Endothelial cell of umbilical vein (primary cell): Measurements from ENCODE around the gene MCTP1. TPM values are rescaled to one million over a fixed set of nuclear protein-coding genes. Genes with fewer than 3 reads are reported as not detected.

Experiments used
- BruUV-seq: library from RNA; stranded (reverse); fragments of 400-500 nt; replicated peaks from 2 replicates; lab custom pipeline; 2021; lab: Mats Ljungman, UMichigan
- CTCF ChIA-PET: fragments of 300-600, 350-600 bp; sonication (Branson Sonifier 250); formaldehyde crosslinking; loops from one replicate; lab custom pipeline; 2021; ENCODE audit warnings: antibody characterized with exemption, inconsistent platforms; lab: Charles Lee
- POLR2A ChIA-PET: fragments of 300-600, 350-600 bp; sonication (Branson Sonifier 250); formaldehyde crosslinking; loops from one replicate; lab custom pipeline; 2021; ENCODE audit warnings: antibody characterized with exemption, inconsistent platforms; lab: Charles Lee
- DNase-seq: peaks from one replicate; pipeline ENCODE4 v3.0.0-alpha.2; 2011; ENCODE audit warnings: low read depth, low spot score
- FAIRE-seq: peaks from 2 replicates; lab custom pipeline; 2011; peaks lifted over from hg19 to GRCh38; lab: Jason Lieb, UNC
- H2AFZ ChIP-seq: 2 replicates; pipeline ENCODE4 v1.6.0; 2012; ENCODE audit warnings: low read depth, low read length, control low read depth, inconsistent platforms
- H3K27ac ChIP-seq: 2 replicates; pipeline ENCODE4 v1.5.1; 2011; ENCODE audit warnings: low read depth, mild to moderate bottlenecking, control low read depth, low read length, moderate library complexity; ENCODE audit not compliant: insufficient read depth
- H3K27me3 ChIP-seq, 2 experiments: 2 replicates each; pipeline versions ENCODE4 v1.6.0 to v1.6.1; 2011; ENCODE audit warnings: low read length in 2 of 2, mixed read lengths in 1 of 2; ENCODE audit not compliant: control insufficient read depth in 2 of 2, insufficient read depth in 2 of 2
- H3K36me3 ChIP-seq, 2 experiments: 2 replicates in 1 of 2; 3 replicates in 1 of 2; pipeline ENCODE4 v1.5.1; 2011; ENCODE audit warnings: low read length in 2 of 2, mild to moderate bottlenecking in 1 of 2, moderate library complexity in 1 of 2; ENCODE audit not compliant: control insufficient read depth in 2 of 2, insufficient read depth in 2 of 2; ENCODE audit errors: extremely low read depth in 1 of 2
- H3K4me1 ChIP-seq: 3 replicates; pipeline ENCODE4 v1.5.1; 2011; ENCODE audit warnings: mild to moderate bottlenecking, low read length; ENCODE audit not compliant: control insufficient read depth, insufficient read depth; ENCODE audit errors: extremely low read depth
- H3K4me2 ChIP-seq: 2 replicates; pipeline ENCODE4 v1.6.1; 2011; ENCODE audit warnings: low read length, control low read depth, mixed read lengths; ENCODE audit not compliant: insufficient read depth
- H3K4me3 ChIP-seq, 3 experiments: fragments of 200-600 bp in 1 of 3; sonication (generic), shearing (Covaris generic) in 1 of 3; replicated peaks in 1 of 3; 2 replicates each; pipeline ENCODE4 v1.5.1; 2011 to 2016; ENCODE audit warnings: control low read depth in 3 of 3, low read length in 3 of 3, mild to moderate bottlenecking in 2 of 3, inconsistent platforms in 1 of 3, low read depth in 1 of 3, moderate library complexity in 1 of 3; ENCODE audit not compliant: insufficient read depth in 1 of 3
- H3K79me2 ChIP-seq: 2 replicates; pipeline ENCODE4 v1.6.0; 2012; ENCODE audit warnings: low read length, inconsistent platforms; ENCODE audit not compliant: control insufficient read depth, insufficient read depth
- H3K9ac ChIP-seq: replicated peaks from 2 replicates; pipeline ENCODE3; 2011; ENCODE audit warnings: low read length, control low read depth; ENCODE audit not compliant: insufficient read depth; ENCODE audit errors: extremely low read depth
- H3K9me1 ChIP-seq: replicated peaks from 3 replicates; pipeline ENCODE4 v1.6.0; 2011; ENCODE audit warnings: mild to moderate bottlenecking, low read length; ENCODE audit not compliant: control insufficient read depth, insufficient read depth; ENCODE audit errors: extremely low read depth
- H3K9me3 ChIP-seq: replicated peaks from 2 replicates; pipeline ENCODE4 v1.5.1; 2012; ENCODE audit warnings: low read length, inconsistent platforms; ENCODE audit not compliant: control insufficient read depth, insufficient read depth
- H4K20me1 ChIP-seq: replicated peaks from 2 replicates; pipeline ENCODE3; 2011; ENCODE audit warnings: mild to moderate bottlenecking, low read length; ENCODE audit not compliant: control insufficient read depth, insufficient read depth; ENCODE audit errors: extremely low read depth
- EZH2 ChIP-seq: IDR thresholded peaks from 2 replicates; pipeline ENCODE4 v1.6.1; 2012; ENCODE audit warnings: borderline replicate concordance, low read depth, mild to moderate bottlenecking, moderate library complexity, low read length, inconsistent platforms; ENCODE audit not compliant: severe bottlenecking
- FOS ChIP-seq: IDR thresholded peaks from 2 replicates; pipeline ENCODE4 v1.6.1; 2011; ENCODE audit warnings: mild to moderate bottlenecking, low read length, moderate library complexity, borderline replicate concordance; ENCODE audit not compliant: insufficient read depth
- GATA2 ChIP-seq: IDR thresholded peaks from 2 replicates; pipeline ENCODE4 v1.7.0; 2011; ENCODE audit warnings: low read depth, mild to moderate bottlenecking, moderate library complexity, mixed read lengths, low read length; ENCODE audit not compliant: insufficient read length, insufficient read depth
- JUN ChIP-seq: IDR thresholded peaks from 2 replicates; pipeline ENCODE4 v1.6.1; 2011; ENCODE audit warnings: borderline replicate concordance, low read depth; ENCODE audit not compliant: insufficient read length, insufficient read depth
- MYC ChIP-seq: IDR thresholded peaks from one replicate; pipeline ENCODE4 v1.6.1; 2011; ENCODE audit warnings: mild to moderate bottlenecking, low read depth, low read length
- POLR2A ChIP-seq: IDR thresholded peaks from 2 replicates; pipeline ENCODE4 v1.6.1; 2012; ENCODE audit warnings: low read depth, mild to moderate bottlenecking, control low read depth, low read length
- POLR2AphosphoS5 ChIP-seq: IDR thresholded peaks from 2 replicates; pipeline ENCODE4 v1.6.1; 2012; ENCODE audit warnings: low read depth, mild to moderate bottlenecking, control low read depth, low read length, moderate library complexity; ENCODE audit not compliant: insufficient read depth
- dilution Hi-C: fragments of 300-500 bp; cut with MboI; formaldehyde crosslinking; loops from one replicate; pipeline ENCODE4 v1.15.0; 2019; ENCODE audit warnings: low sequenced_read_pairs; ENCODE audit not compliant: extremely low pct_ligation_motif_present
- intact Hi-C: fragments of 100-400 bp; cut with micrococcal nuclease; formaldehyde crosslinking; loops from one replicate; pipeline ENCODE4 v1.10.0; 2022
- polyA plus RNA-seq, 4 experiments: library from polyadenylated mRNA; depleted of rRNA in 3 of 4; stranded (reverse) in 3 of 4; unstranded in 1 of 4; fragments of >200 nt; gene quantifications; 2 replicates each; pipeline versions ENCODE4 v1.2.1 to v1.2.3, GENCODE V29; 2011 to 2012; ENCODE audit warnings: missing spikeins in 1 of 4
- total RNA-seq: library from RNA; stranded (reverse); gene quantifications from 2 replicates; pipeline ENCODE4 v1.2.3, GENCODE V29; 2021
- TF ChIP-seq, protein P1 (sequence below): IDR thresholded peaks from 2 replicates; pipeline ENCODE4 v1.6.1; 2011; ENCODE audit not compliant: insufficient read depth, insufficient read length
- TF ChIP-seq, protein P2 (sequence below), 2 donors: IDR thresholded peaks; 1 replicate in 1 of 2; 2 replicates in 1 of 2; pipeline ENCODE4 v1.5.1; 2011; ENCODE audit warnings: low read length in 2 of 2, mild to moderate bottlenecking in 2 of 2, moderate library complexity in 2 of 2, control low read depth in 1 of 2, inconsistent platforms in 1 of 2, low read depth in 1 of 2; ENCODE audit not compliant: insufficient read depth in 1 of 2; ENCODE audit errors: extremely low read depth in 1 of 2

The MCTP1 gene
- total and polyA plus RNA-seq, 2 donors (not counting 3 experiments of a cell fraction or from before 2014, with no cell fraction given): 79.3 to 203 TPM

DNA sequence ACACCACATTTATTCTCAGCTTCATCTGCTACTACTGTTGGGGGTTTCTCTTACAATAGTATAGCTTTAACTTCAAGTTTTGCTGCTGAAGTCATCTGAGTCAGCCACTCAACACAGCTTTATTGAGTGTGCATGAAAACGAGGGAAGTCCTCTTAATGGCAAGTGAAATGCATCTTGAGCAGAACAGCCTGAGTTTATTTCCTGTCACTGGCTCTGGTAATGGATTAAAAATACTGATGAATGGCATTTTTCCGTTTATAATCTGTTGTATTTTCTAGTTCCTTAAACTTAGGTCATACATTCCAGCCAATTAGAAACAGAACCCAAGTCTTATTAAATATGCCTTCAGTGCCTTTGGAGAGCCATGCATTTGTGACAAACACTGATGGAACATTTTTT is 427.8 kb downstream of the MCTP1 start:
- dilution Hi-C loops: no loop called here

More for the DNA sequence above, 427.8 kb downstream of the MCTP1 start:
- CTCF ChIA-PET: no interaction called here
- Histone ChIP-seq H2AFZ (no peak overlapping the region), H3K27me3 (no peaks in the 10 kb centered on the region), H3K4me3 (no peak overlapping the region), H3K9ac (no peak overlapping the region), H3K9me3 (no peaks in the 10 kb centered on the region), H3K4me2 (no peak overlapping the region), H3K36me3 (peaks cover 7 to 16% of the 10 kb centered on the region in 2 experiments), H3K79me2 (no peaks in the 10 kb centered on the region), H3K9me1 (no peaks in the 10 kb centered on the region), H3K4me1 (no peaks in the 10 kb centered on the region), H3K27ac (no peak overlapping the region), H4K20me1 (peaks cover 2% of the 10 kb centered on the region)
- DNase-seq (peak; percentile 3), FAIRE-seq (no peak)
- intact Hi-C loops: loop anchor here (10.0 kb wide), 1 partner anchor 332 kb away; no protein-coding TSS in a partner anchor
- TF ChIP-seq POLR2AphosphoS5 (no peak), POLR2A (no peak), JUN (no peak), GATA2 (no peak), EZH2 (no peak), FOS (no peak), MYC (no peak)
- TF ChIP-seq, protein P1, sequence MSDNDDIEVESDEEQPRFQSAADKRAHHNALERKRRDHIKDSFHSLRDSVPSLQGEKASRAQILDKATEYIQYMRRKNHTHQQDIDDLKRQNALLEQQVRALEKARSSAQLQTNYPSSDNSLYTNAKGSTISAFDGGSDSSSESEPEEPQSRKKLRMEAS: no peak
- TF ChIP-seq, protein P2, sequence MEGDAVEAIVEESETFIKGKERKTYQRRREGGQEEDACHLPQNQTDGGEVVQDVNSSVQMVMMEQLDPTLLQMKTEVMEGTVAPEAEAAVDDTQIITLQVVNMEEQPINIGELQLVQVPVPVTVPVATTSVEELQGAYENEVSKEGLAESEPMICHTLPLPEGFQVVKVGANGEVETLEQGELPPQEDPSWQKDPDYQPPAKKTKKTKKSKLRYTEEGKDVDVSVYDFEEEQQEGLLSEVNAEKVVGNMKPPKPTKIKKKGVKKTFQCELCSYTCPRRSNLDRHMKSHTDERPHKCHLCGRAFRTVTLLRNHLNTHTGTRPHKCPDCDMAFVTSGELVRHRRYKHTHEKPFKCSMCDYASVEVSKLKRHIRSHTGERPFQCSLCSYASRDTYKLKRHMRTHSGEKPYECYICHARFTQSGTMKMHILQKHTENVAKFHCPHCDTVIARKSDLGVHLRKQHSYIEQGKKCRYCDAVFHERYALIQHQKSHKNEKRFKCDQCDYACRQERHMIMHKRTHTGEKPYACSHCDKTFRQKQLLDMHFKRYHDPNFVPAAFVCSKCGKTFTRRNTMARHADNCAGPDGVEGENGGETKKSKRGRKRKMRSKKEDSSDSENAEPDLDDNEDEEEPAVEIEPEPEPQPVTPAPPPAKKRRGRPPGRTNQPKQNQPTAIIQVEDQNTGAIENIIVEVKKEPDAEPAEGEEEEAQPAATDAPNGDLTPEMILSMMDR (IDR thresholded peaks at IDR 0.05; ENCODE audit: extremely low read depth in 1 of 2, insufficient read depth in 1 of 2, low read depth in 1 of 2, low read length in 2 of 2): no peak
- POLR2A ChIA-PET: no interaction called here
- BruUV-seq: no TSS peak
